GM19043 (cell line): ENCODE measurements around the gene MBP.
A peak's percentile ranks its signal among the peaks of the same experiment; 100 is the strongest.

Experiments
- ATAC-seq: cut with Tn5 transposase; IDR thresholded peaks from one replicate; pipeline ENCODE4 v1.9.1; 2021; ENCODE audit warnings: low read depth; ENCODE audit not compliant: unreplicated experiment

The MBP gene

GRCh38 chr18:77069931-77070330 lies 62.7 kb downstream of the MBP start:
- ATAC-seq, result no peak

GRCh38 chr18:77069482-77069881 lies 63.1 kb downstream of the MBP start:
- no peak for ATAC-seq

- ATAC-seq, result peak; percentile 30
Measured at GRCh38 chr18:77068321-77069312, 64.0 kb downstream of the MBP start.

- ATAC-seq, result peak; percentile 36
Measured at GRCh38 chr18:77067291-77068061, 65.1 kb downstream of the MBP start.

GRCh38 chr18:77066689-77067088 lies 65.9 kb downstream of the MBP start:
- no peak for ATAC-seq

- ATAC-seq, result no peak
Measured at GRCh38 chr18:77066101-77066500, 66.5 kb downstream of the MBP start.

- peak; percentile 27 for ATAC-seq
Measured at GRCh38 chr18:77065221-77065981, 67.2 kb downstream of the MBP start.

GRCh38 chr18:77063260-77063659 lies 69.3 kb downstream of the MBP start:
- peak; percentile 45 for ATAC-seq

- peak; percentile 48 for ATAC-seq
Measured at GRCh38 chr18:77062518-77063003, 70.0 kb downstream of the MBP start.

- ATAC-seq, result peak; percentile 32
Measured at GRCh38 chr18:77061946-77062517, 70.6 kb downstream of the MBP start.

GRCh38 chr18:77061281-77061945 lies 71.2 kb downstream of the MBP start:
- ATAC-seq, result no peak

- ATAC-seq, result no peak
Measured at GRCh38 chr18:77060151-77060550, 72.4 kb downstream of the MBP start.

- no peak for ATAC-seq
Measured at GRCh38 chr18:77059294-77059916, 73.2 kb downstream of the MBP start.

- no peak for ATAC-seq
Measured at GRCh38 chr18:77058290-77058835, 74.2 kb downstream of the MBP start.

GRCh38 chr18:77057006-77057395 lies 75.6 kb downstream of the MBP start:
- no peak for ATAC-seq

- ATAC-seq, result no peak
Measured at GRCh38 chr18:77056344-77057005, 76.1 kb downstream of the MBP start.

GRCh38 chr18:77055429-77056300 lies 76.9 kb downstream of the MBP start:
- no peak for ATAC-seq
